ENCODE measurements around the gene ATE1.

- TF ChIP-seq CTCF (IDR thresholded peaks at IDR 0.05; ENCODE audit: low read depth, low read length) (no peak), EZH2phosphoT487 (IDR thresholded peaks at IDR 0.05; ENCODE audit: low read depth) (no peak)
Observed at GRCh38 chr10:121976607-121977006, 48.8 kb upstream of the ATE1 start.
